ENCODE measurements around the gene NRIP2.
"Not testable (repeated sequence)": the region's sequence is repeated elsewhere in the genome, so short reads cannot be mapped to it uniquely, and the experiment has no call there.

Gene NRIP2, protein sequence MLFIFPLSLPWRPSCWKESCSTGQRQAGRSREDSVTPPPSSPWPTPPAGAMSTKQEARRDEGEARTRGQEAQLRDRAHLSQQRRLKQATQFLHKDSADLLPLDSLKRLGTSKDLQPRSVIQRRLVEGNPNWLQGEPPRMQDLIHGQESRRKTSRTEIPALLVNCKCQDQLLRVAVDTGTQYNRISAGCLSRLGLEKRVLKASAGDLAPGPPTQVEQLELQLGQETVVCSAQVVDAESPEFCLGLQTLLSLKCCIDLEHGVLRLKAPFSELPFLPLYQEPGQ

DNA sequence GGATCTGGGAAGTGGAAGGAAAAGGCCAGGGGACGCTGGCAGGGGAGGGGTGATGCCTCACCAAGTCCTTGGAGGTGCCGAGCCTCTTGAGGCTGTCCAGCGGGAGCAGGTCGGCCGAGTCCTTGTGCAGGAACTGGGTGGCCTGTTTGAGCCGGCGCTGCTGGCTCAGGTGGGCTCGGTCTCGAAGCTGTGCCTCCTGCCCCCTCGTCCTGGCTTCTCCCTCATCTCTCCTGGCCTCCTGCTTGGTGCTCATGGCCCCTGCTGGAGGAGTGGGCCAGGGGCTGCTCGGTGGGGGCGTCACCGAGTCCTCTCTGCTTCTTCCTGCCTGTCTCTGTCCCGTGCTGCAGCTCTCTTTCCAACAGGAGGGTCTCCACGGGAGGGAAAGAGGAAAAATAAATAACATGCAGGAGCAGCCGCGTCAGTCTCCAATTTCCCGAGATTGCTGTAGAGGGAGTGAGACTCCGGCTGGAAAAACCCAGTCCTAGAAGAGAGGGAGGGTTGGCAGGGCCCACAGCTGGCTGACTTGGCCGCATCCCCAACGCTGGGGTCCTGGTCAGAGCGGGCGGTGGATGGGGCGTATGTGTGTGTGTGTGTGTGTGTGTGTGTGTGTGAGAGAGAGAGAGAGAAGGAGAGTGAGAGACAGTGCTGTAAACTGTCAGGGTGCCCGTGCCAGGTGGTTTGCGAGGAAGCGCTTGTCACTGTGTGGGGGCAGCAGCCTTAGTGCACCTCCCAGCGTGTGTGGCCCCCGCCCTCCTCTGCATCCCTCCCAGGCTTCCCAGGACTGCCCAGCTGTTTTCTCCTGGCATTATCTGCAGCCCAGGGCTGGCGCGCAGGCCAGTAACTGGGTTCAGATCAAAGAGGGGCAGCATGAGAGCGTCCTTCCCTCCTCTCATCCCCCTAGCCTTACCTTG lies at the start of gene NRIP2:
Gene NRIP2, minus strand, starts transcription at position 455 of the 911 bp plus-strand sequence. Its CDS starts 52 bp downstream, at position 403.
- DNase-seq (ENCODE audit: low spot score) = no peak

DNA sequence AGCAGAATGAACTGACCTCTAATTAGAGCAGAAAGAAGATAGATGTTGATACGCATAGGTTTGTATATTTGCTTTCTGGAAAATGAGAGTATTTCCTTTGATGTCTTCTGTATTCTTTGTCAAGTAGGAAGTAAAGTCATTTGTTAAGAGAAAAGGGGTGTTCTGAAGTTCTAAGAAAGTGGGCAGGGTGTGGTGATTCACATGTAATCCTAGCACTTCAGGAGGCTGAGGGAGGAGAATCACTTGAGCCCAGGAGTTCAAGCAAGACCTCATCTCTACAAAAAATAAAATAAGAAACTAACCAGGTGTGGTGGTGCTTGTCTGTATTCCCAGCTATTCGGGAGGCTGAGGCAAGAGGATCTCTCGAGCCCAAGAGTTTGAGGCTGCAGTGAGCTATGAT lies 45.0 kb upstream of the NRIP2 start:
- no peak for DNase-seq (ENCODE audit: low spot score)

DNA sequence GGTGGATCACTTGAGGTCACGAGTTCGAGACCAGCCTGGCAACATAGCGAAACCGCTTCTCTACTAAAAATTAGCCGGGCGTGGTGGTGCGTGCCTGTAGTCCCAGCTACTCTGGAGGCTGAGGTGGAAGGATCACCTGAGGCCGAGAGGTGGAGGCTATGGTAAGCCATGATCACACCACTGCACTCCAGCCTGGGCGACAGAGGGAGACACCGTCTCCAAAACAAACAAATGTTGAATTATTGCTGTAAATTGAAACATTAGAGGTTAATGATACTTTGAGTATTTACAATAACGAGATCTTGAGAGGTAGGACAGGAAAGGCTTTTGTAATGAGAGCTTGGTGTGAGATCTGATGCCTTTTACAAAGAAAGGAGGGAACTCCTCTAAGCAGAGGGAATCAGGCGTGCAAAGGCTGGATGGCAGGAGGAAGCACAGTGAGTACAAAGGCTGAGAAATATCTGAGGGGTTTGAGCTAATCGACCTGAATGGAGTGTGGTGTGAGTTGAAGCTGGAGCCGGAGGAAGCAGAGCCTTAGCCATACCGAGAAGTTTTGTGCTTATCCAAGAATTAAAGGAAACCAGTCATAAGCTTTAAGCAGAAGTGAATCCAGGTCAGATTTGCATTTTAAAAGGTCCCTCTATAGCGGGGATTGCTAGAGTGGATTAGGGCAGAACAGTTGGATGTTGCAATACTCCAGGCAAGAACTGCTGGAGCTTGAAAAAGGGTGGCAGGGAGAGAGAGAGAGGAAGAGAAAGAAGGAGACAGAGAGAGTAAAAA lies 43.3 kb upstream of the NRIP2 start:
- no peak for DNase-seq (ENCODE audit: low spot score)

DNA sequence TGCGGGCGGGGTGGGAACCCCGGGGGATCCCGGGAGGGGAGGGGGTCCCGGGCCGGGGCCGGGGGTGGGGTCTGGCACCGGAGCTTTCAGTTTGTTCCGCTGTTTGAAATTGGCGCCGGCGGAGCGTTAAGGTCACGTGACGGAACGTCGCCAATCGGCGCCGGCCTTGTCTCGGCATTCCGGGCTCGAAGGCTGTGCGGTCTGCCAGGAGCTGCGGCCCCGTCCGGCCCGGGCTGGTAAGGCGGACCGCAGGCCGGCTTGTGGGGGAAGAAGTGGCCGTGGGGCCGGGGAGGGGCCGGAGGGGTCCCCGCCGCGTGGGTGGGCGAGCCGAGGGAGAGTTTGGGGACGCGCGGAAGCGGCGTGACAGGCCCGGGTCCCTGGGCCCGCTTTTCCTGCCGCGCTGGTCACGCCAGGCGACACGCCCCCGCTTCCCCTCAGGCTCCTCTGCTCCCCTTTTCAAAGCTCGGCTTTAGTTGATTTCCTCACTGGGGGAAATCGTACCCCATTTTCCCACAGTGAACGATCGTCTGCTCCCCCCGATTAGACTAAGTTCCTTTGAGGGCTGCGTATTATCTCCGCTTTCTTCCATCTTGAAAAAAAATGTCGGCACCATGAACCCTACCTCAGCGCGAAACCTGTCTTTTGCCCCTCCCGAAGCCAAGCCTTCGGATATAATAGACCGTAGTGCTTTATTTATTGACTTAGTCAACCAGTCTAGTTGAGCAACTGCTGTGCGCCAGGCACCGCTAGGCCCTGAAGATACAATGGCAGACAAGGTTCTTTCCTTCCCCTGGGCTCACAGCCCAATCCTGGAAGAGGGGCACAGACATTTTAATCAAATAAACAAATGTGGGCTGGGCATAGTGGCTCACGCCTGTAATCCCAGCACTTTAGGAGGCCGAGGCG lies 42.5 kb upstream of the NRIP2 start, which contains the start of the genes FOXM1 and RHNO1:
Gene FOXM1, minus strand, starts transcription at position 128 of the 906 bp plus-strand sequence. CDS start 2,696 bp downstream, outside the sequence.
Gene RHNO1, plus strand, starts transcription at position 177 of the 906 bp plus-strand sequence. CDS start 8,144 bp downstream, outside the sequence.
- DNase-seq (ENCODE audit: low spot score) = peak; percentile 96

DNA sequence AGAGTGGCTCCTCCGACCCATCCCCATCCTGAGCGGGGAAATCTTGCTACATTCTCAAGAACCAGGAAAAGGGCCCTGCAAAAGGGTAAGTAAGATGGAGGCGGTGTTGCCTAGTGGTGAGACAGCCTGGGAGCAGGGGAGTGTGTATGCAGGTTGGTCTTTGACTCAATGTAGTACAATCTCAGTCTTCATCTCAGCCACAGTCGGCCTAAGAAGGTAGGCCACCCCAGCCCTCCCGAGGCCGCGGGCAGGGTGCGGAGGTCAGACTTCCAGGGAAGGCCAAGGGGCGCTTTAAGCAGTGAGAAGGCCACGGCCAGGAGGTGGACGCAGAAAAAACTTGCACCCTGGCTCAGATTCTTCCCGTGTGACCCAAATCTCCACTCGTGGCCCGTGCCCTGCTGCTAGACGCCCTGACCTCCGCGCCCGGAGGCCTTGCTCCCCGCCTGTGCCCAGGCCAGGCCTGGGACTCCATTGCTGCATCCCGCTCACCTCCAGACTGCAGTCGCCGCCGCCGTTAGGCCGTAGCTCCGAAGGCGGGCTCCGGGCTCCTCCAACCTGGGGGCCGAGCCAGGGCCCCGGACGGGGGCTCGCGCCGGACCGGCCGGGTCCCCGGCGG lies 41.7 kb upstream of the NRIP2 start:
- peak; percentile 55 for DNase-seq (ENCODE audit: low spot score)

DNA sequence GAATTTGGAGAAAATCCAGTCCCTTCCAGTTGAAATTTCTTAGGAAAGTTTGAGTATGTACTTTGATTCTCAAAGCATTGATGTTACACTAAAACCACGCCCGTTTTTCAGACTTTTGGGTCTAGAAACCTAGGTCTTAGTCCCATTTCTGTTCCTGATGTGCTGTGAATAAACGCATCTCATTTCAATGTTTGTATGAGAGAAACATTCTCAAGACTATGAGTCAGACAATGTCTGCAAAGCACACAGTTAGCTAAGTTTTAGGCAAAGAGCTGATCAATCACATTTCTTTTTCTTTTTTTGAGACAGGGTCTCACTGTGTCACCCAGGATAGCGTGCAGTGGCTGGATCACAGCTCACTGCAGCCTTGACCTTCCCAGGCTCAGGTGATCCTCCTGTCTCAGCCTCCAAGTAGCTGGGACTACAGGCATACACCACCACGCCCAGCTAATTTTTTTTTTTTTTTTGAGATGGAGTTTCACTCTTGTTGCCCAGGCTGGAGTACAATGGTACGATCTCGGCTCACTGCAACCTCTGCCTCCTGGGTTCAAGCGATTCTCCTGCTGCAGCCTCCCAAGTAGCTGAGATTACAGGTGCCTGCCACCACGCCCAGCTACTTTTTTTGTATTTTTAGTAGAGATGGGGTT lies 34.3 kb upstream of the NRIP2 start:
- not testable (repeated sequence) for DNase-seq (ENCODE audit: low spot score)

DNA sequence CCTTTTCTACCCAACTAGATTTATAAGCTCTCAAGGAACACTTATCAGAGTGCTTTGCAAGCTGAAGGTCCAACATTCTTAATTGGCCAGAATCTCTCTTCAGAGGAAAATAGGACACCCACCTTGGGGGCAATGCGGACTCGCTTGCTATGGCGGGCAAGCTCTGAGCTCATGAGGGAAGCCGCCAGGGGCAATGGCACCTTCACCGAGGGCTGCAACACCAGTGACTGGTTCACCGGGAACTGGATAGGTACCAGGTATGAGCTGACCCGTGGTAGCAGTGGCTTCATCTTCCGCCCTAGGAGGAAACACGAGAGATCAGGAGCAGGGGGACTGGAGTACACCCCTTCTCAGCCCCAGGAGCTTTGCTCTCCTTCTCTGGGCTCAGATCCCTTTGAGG lies 29.4 kb upstream of the NRIP2 start:
- DNase-seq (ENCODE audit: low spot score) = peak; percentile 17

DNA sequence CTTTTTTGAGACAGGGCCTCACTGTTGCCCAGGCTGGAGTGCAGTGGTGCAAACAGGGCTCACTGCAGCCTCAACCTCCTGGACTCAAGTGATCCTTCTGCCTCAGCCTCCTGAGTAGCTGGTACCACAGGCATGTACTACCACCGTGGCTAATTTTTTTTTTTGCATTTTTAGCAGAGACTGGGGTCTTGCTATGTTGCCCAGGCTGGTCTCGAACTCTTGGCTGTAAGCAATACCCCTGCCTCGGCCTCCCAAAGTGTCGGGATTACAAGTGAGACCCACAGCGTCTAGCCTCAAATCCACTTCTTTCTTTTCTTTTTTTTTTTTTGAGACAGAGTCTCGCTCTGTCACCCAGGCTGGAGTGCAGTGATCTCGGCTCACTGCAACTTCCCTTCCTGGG lies 28.6 kb upstream of the NRIP2 start:
- not testable (repeated sequence) for DNase-seq (ENCODE audit: low spot score)

DNA sequence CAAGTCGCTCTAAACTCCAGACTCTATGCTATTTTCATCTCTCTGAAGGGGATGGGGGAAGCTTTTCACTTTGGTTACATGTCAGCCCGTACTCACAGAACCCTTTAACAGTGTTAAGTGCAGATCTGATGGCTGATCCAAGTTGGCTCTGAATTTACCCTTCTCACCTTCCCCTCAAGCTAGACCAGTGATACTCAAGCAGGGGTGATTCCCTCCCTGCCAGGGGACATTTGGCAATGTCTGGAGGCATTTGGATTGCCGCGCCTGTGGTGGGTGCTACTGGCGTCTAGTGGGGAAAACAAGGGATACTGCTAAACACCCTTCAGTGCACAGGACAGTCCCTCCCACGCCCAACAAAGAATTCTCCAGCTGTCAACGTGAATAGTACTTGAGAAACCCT lies 28.0 kb upstream of the NRIP2 start:
- DNase-seq (ENCODE audit: low spot score) = no peak

DNA sequence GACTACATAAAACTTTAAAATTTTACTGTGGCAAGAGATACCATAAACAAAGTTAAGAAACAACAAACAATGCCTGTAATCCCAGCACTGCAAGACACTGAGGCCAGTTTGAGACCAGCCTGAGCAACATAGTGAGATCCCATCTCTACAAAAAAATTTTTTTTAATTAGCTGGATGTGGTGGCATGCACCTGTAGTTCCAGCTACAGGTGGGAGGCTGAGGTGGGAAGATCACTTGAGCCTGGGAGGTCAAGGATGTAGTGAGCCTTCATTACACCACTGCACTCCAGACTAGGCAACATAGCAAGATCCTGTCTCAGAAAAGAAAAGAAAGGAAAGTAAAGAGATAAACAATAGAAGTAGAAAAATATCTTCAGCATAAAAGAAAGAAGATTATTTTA lies 25.3 kb upstream of the NRIP2 start:
- no peak for DNase-seq (ENCODE audit: low spot score)

DNA sequence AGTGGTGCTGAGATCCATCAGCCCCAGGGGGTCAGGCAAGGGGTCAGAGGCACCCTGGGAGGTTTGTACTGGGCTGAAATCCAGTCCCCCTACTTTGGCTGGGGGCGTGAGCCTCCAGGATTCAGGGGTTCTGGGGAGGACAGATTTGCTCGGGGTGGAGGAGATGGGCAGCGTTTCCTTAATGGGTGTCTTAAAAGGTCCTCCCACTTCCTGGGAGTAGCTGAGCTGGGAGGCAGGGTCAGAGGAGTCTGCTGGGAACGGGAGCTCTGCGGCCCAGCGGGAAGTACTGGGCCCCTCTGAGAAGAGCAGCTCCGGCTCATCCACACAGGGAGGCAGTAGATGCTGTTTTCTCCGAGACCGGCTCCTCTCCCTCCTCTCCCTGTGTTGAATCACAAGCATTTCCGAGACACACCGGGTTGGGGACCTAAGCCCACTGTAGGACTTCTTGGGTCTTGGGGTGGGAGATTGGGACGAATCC lies 24.1 kb upstream of the NRIP2 start:
- no peak for DNase-seq (ENCODE audit: low spot score)

DNA sequence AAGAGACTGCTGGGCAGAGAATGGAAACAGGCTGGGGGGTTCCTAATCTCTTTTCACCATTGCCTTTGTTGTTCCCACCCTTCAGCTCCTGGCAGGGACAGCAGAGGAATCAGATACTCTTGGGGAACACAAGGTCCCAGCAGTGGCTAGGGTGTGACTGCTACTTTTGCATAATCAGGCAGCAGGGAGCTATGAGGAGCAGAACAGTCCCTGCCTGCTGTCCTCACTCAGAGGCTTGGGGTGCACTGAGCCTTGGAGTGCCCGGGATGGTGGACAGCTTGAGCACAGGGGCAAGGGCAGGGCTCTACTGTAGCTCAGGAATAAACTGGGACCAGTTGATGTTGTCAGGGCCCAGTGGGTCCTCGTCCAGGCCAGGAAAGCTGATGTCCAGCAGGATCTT lies 23.5 kb upstream of the NRIP2 start:
- DNase-seq (ENCODE audit: low spot score) = no peak

DNA sequence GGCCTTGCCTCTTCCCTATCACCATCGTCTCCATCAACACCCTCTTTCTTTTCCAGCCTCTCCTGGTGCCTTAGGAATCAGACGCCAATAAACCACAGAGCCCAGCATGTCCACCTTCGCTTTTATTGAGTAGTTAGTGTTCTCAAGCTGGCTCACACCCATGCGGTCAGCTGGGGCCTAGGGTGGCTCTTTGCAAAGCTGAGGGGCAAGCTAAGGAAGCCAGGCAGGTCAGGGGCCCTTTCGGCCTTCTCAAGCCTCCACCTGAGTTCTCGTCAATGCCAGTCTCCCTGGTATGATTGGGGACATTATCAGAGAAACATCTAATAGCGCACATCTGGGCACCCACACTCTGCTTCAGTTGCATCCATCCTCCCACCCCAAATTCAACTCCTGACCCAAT lies 22.7 kb upstream of the NRIP2 start:
- DNase-seq (ENCODE audit: low spot score) = peak; percentile 12

DNA sequence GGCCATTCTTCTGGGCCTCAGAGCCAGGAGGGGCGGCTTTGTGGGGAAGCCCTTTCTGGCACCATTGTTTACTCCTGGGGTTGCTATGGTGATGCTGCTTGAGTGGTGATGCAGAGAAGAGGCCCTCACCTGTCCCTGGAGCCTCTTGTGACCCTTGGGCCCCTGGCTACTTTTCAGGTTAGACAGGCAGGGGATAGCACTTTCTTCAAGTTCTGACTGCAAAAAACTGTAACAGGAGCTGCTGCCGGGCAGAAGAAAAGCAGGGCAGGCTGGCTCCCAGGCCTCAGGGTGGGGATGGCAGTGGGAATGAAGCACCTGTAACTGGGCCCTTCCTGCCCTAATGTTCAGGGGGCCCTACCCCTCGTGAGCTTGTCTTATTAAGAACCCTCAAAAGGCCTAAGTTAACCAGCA lies 22.2 kb upstream of the NRIP2 start, which contains the start of gene TEX52:
Gene TEX52, minus strand, starts transcription at position 19 of the 411 bp plus-strand sequence. Its CDS starts 13 bp downstream, at position 6.
- DNase-seq (ENCODE audit: low spot score) = peak; percentile 30

DNA sequence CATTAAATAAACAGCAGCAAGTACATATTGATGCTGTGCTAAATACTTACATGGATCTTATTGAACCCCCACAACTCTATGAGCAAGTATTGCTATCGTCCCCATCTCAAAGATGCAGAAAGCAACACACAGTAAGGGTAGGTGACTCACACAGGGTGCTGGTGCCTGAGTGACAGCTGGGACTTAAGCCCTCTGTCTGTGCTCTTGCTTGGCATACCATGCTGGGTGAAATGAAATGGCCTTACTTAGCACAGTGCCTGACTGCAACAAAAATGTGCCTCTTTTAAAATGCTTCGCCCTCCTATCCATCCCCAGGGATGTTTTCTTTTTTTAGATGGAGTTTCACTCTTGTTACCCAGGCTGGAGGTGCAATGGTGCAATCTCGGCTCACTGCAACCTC lies 21.2 kb upstream of the NRIP2 start:
- peak; percentile 39 for DNase-seq (ENCODE audit: low spot score)

DNA sequence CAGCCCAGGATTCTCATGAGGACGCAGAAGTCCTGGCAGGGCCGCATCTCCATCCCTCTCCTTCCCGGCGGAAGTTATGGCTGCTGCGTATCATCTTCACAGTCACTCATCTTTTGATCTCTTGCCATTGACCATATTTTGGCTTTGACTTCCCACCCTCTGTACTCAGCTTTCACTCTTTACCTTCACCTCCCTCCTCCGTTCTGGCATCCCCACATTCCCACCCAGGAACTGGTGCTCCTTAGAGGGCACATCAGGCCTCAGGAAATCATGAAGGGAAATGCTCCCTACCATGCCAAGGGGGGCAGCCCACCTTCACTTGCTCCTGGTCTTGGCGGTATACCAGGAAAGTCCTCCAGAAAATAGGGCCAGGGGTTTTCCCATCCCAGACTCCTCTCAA lies 20.7 kb upstream of the NRIP2 start:
- peak; percentile 24 for DNase-seq (ENCODE audit: low spot score)

DNA sequence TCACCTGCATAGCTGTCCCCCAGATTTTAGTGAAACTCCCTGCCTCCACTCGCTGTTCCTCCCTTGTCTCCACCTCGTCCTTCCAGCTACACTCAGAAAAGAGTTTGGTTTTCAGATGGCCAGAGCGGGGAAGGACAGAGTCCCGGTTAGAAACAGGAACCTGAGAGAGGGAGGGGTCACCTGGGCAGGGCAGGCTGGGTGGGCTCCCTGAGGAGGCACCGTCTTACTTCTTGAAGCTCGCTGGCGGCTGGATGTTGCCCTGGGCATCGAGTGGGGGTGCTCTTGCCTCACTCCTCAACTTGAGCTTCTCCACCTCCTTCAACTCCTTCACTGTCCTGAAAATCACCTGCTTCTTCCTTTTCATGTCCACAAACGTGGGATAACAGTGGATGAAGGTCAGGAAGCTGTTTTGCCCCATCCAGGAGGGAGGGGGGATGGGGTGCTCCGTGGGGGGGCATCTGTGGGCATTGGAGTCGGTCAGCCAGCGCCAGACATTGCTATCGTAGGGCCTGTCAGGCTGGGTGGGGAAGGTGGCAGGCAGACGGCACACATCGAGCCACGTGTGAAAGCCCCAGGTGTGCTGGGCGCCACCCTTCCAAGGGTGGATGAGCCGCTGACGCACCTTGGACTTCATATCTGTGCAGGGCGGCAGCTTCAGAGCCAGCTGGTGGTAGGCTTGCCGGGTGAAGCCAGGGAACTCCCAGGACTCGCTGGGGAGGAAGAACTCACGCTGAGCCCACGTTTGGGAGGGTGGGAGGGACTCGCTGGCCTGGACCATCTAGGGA lies 20.0 kb upstream of the NRIP2 start:
- DNase-seq (ENCODE audit: low spot score) = peak; percentile 33

DNA sequence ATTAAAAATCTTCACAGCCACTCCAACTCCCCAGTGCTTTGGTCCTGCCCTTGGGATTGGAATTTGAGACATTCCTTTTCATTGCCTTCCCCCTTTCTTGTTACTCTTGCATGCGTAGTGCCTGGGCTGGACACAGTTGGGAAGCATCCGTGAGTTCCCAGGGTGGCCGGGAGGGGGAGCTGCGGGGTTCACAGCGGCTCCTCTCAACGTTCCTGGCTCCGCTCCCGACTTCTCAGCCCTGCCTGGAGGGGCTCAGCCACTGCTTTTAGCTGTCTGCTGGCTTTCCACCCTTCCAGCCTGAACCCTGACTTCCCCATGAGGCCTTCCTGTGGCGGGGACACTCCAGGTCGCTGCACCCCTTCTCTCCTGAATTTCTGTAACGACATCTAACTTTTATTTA lies 18.8 kb upstream of the NRIP2 start:
- DNase-seq (ENCODE audit: low spot score) = peak; percentile 95

DNA sequence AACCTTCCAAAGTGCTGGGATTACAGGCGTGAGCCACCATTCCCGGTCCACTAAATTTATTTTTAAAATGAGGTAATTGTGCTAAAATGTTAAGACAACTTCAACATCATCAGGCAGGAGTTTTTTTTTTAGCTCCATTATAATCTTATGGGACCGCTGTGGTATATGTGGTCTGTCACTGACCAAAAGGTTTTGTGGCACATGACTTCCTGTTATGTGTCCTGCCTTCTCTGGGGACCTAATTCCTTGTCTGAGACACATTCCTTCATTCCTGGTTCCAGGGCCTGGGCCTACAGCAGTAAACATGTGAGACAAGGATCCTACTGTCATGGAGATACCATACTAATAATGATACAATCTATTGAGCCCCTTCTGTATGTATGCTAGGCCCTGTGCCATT lies 17.1 kb upstream of the NRIP2 start:
- no peak for DNase-seq (ENCODE audit: low spot score)
